ENCODE measurements around the gene DOC2B.

Gene DOC2B

GRCh38 chr17:160336-160735 is 21.1 kb downstream of the DOC2B start:
- no peak for DNase-seq

GRCh38 chr17:159609-160008 is 21.8 kb downstream of the DOC2B start:
- DNase-seq, result no peak

GRCh38 chr17:158379-158778 is 23.1 kb downstream of the DOC2B start:
- DNase-seq, result no peak

GRCh38 chr17:157901-158300 is 23.5 kb downstream of the DOC2B start:
- no peak for DNase-seq

GRCh38 chr17:156946-157345 is 24.5 kb downstream of the DOC2B start:
- DNase-seq, result no peak

GRCh38 chr17:156094-156621 is 25.3 kb downstream of the DOC2B start:
- no peak for DNase-seq

GRCh38 chr17:155576-155975 is 25.9 kb downstream of the DOC2B start:
- no peak for DNase-seq

GRCh38 chr17:153851-154250 is 27.6 kb downstream of the DOC2B start:
- DNase-seq, result no peak

GRCh38 chr17:152860-153420 is 28.5 kb downstream of the DOC2B start:
- DNase-seq, result no peak

- DNase-seq, result no peak
Observed at GRCh38 chr17:151886-152859, 29.3 kb downstream of the DOC2B start.

- DNase-seq, result no peak
Observed at GRCh38 chr17:151004-151403, 30.4 kb downstream of the DOC2B start.

GRCh38 chr17:149897-150584 is 31.4 kb downstream of the DOC2B start:
- DNase-seq, result no peak

- DNase-seq, result no peak
Observed at GRCh38 chr17:149231-149630, 32.2 kb downstream of the DOC2B start.

GRCh38 chr17:148757-149156 is 32.7 kb downstream of the DOC2B start:
- no peak for DNase-seq

GRCh38 chr17:147796-148740 is 33.4 kb downstream of the DOC2B start:
- no peak for DNase-seq

- DNase-seq, result no peak
Observed at GRCh38 chr17:146983-147761, 34.3 kb downstream of the DOC2B start.

GRCh38 chr17:146546-146945 is 34.9 kb downstream of the DOC2B start:
- DNase-seq, result no peak

- no peak for DNase-seq
Observed at GRCh38 chr17:145671-146541, 35.5 kb downstream of the DOC2B start.

- DNase-seq, result no peak
Observed at GRCh38 chr17:144936-145670, 36.3 kb downstream of the DOC2B start.

All from activated gamma-delta T cell (primary cell).